Measurements from ENCODE around the gene ERFL.

GRCh38 chr19:41929536-41930071, 1.4 kb upstream of the ERFL start:
- TF ChIP-seq CTCF (conservative IDR thresholded peaks at IDR 0.05 in 1 of 2, IDR thresholded peaks at IDR 0.05 in 1 of 2; ENCODE audit: extremely low read depth in 1 of 2, insufficient read depth in 1 of 2, low read depth in 1 of 2, low read length in 2 of 2) (no peak), EZH2 (IDR thresholded peaks at IDR 0.05; ENCODE audit: borderline replicate concordance, low read length) (no peak)

Data from mammary epithelial cell (primary cell).